DMS153 treated with DMSO at 0.1 percent for 48 hours (cell line): ENCODE measurements around the gene LDLRAD2.

Experiments used
- DNase-seq: peaks from one replicate; lab custom pipeline; 2025; ENCODE audit not compliant: unreplicated experiment; lab: John Stamatoyannopoulos, UW

LDLRAD2 gene

DNA sequence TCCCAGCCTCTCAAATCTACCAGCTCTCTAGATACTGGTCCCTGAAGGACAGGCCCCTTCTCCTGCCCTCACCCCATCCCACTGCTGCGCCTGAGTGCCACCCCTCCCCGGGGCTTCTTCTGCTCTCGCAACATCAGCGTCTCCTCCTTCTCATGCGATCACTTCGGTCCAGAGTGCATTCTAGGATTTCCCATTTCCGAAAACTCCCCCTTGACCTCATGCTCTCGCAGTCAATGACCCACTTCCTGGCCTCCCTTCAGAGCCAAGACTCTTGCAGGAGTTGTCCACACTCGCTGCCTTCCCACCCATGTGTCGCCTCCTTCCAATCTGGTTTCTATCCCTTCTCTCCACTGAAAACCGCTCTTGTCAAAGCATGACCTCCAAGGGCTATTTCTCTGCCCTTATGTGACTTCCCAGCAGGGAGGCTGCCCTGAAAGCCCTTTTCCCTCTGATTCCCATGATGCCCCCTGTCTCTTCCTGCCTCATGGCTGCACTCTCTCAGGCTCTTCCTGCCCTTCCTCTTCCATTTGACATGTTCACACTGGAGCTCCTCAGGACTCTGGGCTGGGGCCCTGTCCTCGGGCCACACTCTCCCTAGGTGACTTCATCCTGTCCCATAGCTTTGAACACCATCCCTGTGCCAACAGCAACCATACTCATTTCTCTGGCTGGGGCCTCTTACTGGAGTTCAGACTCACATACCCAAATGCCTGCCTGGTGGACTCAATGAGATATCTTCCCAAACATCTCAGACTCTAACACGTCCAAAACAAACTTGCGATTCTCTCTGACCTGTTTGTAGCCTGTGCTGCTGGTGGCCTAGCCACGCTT, 46.0 kb downstream of the LDLRAD2 start:
- no peak for DNase-seq

DNA sequence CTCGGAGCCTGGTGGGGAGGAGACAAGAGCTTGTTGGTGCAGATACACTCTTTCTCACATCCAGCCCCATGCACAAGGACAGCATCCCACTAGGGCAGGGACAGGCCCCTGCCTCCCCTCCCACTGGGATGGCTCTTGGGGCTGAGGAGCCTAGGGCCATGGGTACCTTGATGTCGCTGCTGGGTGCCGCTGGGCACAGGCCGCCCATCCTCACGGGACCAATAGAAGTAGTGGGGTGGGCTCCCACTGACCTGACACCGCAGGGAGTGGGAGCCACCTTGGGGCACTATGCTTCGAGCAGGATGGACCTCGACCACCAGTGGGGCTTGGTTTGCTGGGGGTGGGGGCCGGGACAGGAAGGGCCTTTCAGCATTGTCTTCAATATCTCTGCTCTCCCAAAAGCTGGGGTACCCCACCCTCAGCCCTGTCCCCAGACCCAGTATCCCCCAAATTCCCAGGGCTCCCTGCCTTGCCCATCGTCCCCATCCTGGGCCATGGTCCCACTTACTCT, 47.7 kb downstream of the LDLRAD2 start:
- DNase-seq = no peak

DNA sequence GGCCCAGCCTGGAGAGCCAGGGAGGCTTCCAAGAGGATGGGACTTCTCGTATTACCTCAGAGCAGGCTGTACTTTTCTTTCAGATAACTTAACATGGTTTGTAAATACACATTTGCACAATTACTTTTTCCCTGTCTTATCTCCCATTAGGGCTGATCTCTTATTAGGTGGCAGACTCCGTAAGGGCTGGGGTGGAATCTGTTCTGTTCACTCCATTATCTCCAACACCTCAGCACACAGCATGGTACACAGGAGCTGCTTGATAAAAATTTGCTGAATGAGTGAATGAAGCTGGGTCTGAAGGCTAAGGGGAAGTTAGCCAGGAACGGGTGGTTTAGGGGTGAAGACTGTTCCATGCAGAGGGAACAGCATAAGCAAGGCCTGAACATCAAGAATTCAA, 48.9 kb downstream of the LDLRAD2 start:
- no peak for DNase-seq

- no peak for DNase-seq
These were observed 49.8 kb downstream of the LDLRAD2 start for GRCh38 chr1:21861602-21862429.

DNA sequence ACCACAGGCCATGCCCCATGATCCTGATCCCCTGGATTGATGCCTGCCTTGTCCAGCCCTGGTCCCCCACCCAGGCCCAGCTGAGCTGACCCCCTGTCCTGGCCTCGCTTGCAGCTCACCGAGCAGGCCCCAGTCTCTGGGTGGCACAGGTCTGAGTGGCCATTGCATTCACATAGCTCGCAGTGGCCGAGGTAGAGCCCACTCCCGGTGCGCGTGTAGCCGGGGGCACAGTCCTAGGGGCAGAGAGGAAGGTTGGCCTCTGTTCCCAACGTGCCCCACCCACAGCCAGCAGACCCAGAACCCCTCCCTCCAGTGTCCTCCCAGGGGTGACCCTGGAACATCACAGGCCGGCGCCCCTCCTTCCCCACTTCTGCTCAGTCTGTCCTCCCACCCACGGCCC, 51.9 kb downstream of the LDLRAD2 start:
- no peak for DNase-seq

- DNase-seq = no peak
These were observed 52.7 kb downstream of the LDLRAD2 start for GRCh38 chr1:21864730-21865129.

DNA sequence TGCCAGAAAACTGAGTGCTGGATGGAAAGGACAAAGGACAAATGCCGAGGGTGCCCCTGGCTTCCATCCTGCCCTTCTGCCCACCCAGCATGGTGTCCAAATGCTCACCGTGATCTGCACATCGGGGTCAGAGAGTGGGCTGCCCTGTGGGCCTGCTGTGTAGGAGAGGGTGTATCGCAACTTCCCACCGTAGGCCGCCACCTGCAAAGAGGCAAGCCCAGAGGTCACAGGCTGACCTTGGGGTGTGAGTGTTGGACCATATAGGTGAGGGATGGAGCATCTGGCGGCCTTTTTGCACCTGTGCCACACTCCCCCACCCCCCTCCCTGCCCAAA, 53.5 kb downstream of the LDLRAD2 start:
- no peak for DNase-seq

GRCh38 chr1:21865943-21866706, 54.1 kb downstream of the LDLRAD2 start:
- DNase-seq = no peak

GRCh38 chr1:21866707-21867043, 54.6 kb downstream of the LDLRAD2 start:
- DNase-seq = no peak

GRCh38 chr1:21867451-21867996, 55.5 kb downstream of the LDLRAD2 start:
- no peak for DNase-seq

DNA sequence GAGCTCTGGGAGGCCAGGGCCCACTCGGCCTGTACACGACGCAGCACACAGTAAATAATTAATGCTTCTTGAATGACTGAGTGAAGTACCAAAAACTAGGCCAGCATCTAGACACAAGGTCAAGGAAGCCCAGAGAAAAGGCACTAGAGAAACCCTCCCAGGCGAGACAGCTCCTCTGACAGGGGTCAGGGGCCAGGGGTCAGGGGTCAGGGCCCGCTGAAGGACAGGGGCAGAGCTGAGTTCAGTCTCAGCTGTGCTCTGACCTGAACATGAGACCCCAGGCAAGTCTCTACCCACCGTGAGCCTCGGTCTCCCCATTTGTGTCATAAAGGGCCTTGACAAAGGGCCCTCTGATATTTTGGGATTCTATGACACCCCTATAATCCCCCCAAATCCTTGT, 56.4 kb downstream of the LDLRAD2 start:
- no peak for DNase-seq

DNA sequence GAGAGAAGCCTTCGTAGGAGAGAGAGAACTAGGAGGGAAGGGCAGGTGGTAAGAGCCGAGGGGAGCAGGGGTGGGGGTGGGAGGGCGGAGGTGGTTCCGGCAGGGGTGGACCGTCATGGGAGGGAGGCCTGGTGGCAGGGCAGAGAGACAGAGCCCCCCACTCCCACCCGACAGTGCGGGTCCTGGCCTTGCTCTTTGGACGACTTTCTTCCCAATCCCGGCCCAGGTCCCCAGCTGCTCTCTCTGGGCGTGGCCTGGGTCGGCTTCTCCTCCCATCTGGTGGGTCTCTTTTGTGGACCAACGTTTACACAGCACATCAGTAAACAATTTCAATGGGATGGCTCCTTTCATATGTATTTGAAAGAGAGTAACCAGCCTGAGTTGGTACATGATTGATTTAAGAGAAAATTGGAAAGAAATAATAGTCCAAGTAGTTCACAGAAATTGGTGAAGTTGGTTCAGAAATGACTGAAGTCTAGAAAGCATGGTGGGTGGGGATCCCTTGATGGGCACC, 56.9 kb downstream of the LDLRAD2 start:
- DNase-seq = peak; percentile 54

GRCh38 chr1:21869620-21870121, 57.6 kb downstream of the LDLRAD2 start:
- peak; percentile 96 for DNase-seq

DNA sequence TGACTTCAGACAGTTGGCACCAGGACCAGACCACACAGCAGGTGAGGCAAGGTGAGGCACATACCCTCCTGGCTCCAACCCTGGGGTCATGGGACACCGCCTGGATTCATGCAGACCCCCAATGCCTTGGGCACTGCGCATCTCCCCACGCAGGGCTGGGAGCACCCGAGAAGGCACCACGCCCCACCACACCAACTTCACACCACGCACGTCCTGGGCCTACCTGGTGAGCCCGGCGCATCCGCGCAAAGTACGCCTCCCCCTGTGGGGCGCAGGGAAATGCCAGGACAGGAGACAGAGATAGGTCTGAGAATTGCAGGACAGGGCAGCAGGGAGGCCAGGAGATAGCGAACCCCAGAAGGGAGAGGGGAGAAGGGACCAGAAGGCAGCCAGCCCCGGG, 58.5 kb downstream of the LDLRAD2 start:
- no peak for DNase-seq

DNA sequence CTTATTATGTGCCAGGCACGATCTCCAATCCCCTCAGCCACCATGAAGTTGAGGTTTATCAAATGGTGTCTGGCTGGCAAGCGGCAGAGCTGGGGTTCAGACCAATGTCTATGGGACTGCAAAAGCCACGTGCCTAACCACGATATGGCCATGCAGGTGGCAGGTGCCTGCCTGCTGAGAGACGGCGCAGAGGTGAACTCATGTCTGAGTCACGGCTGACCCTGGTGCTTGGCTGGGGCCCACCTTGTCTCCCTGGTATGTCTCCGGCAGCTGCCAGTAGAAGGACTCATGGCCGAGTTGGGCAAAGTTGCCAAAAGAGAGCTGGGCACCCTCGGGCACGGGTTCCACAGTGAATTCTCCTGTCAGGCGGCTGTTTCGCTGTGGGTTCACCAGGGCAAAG, 59.9 kb downstream of the LDLRAD2 start:
- no peak for DNase-seq

DNA sequence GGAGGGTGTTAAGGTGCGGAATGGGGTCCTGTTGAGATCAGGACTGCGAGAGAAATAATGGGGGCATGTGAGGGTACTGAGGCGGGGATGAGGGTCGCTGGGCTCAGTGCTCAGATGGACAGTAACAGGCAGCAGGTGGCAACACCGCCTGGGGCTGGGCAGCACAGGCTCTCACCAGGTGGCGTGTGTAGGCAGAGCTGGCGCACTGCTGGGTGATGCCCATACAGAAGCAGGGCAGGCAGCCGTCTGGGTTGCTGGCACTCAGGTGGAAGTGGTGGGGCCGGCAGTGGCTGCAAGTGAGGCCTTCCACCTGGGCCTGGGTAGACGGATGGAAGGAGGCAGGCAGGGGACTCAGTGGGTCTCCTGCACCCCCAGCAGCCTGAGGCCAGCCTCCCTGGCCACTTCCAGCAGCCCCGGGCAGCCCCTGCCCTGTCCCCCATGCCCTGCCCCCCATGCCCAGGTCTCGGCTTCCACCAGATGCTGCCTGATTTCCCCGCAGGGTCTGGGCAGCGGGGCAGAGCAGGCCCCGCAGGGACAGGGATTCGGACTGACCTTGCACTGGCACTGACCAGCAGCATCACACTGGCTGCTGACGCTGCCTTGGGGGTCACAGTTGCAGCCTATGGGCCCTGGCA, 60.5 kb downstream of the LDLRAD2 start:
- DNase-seq = no peak

- DNase-seq = no peak
These were observed 61.1 kb downstream of the LDLRAD2 start for GRCh38 chr1:21873174-21873573.

DNA sequence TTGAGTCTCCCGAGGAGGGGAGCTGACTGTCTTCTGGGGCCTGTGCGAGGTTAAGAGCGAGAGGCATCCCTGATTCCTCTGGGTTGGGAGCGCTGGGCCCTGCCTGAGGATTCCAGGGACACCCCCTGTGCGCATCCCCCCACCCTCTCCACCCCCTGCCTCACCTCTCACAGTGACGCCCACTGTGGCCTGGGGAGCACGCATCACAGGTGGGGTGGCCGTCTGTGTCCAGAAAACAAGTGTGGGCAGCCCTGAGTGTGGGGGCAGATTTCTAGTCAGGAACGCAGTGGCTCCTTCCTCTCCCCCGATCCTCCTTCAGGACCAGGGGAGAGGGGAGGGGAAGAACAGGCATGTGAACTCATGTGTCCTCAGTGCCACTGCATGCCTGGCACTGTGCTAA, 61.7 kb downstream of the LDLRAD2 start:
- no peak for DNase-seq

DNA sequence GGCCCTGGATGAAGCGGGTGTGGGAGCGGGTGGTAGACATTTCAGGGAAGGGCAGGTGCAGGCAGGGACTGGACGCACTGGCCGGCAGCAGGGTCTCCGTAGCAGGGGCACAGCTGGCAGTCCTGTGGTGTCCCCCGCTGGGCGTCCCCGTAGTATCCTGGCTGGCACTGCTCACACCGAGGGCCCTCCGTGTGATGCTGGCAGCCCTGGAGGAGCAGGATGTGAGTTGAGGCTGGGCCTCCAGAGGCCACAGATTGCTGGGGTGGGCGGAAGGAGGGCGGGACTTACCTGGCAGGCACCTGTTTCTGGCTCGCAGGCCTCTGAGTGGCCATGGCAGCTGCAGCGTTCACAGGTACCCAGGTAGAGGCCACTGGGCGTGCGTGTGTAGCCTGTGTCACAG, 62.3 kb downstream of the LDLRAD2 start:
- DNase-seq = no peak
